GM12874 (cell line): ENCODE data around the gene ASF1A.

Experiments used
- TF ChIP-seq, protein P1 (sequence below): IDR thresholded peaks from 2 replicates; pipeline ENCODE4 v1.5.1; 2011; ENCODE audit warnings: low read depth, mild to moderate bottlenecking, control low read depth, low read length, moderate library complexity; ENCODE audit not compliant: insufficient read depth

The ASF1A gene

DNA sequence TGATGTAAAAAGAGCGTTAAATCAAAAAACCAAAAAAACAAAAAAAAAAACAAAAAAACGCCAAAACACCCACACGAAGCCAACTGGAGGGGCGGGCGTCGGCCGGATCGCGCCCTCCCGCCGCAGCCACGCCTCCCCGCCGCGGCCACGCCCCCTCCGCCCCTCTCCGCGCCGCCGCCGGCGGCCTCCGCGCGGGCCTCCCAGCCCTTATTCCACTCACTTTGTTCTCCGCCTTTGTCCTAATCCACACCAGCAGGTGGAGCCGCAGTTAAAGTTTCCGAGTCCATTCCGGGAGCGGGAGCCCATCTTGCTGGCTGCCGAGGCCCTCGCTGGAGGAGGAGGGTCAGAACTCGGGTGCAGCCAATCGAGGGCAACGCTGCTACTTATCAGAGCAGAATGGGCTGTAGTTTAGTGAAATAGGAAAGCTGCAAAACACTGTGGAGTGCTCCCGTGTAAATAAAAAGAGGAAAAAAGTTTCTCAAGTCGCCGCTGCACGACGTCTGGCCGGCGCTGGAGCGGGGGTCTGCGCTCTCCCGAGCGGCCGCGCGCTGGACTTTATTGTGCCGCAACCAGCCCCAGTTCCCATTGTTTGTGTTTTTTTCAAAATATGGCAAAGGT, at the start of gene ASF1A:
TSS of gene ASF1A (plus strand) at position 346 of the 618 bp plus-strand sequence. CDS start at position 608, 262 bp downstream.
- TF ChIP-seq, protein P1, sequence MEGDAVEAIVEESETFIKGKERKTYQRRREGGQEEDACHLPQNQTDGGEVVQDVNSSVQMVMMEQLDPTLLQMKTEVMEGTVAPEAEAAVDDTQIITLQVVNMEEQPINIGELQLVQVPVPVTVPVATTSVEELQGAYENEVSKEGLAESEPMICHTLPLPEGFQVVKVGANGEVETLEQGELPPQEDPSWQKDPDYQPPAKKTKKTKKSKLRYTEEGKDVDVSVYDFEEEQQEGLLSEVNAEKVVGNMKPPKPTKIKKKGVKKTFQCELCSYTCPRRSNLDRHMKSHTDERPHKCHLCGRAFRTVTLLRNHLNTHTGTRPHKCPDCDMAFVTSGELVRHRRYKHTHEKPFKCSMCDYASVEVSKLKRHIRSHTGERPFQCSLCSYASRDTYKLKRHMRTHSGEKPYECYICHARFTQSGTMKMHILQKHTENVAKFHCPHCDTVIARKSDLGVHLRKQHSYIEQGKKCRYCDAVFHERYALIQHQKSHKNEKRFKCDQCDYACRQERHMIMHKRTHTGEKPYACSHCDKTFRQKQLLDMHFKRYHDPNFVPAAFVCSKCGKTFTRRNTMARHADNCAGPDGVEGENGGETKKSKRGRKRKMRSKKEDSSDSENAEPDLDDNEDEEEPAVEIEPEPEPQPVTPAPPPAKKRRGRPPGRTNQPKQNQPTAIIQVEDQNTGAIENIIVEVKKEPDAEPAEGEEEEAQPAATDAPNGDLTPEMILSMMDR = peak; percentile 49

DNA sequence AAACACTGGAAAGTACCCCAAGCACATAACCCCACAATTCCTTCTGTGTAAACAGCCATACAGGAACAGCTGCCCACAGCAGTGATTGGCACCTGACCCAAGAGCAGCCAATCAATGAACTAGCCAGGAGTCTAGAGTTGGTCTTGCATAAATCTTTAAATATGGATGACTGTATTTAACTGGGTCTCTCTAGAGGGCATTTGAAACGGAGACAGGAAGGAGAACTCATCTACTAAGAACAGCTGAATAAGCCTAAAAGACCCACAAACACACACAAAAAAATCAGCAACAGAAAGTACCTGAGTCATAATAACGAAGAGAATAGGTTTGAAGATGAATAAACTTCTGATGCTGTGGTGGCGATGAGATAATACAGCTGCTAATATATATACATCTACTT, 49.0 kb upstream of the ASF1A start:
- TF ChIP-seq, protein P1 = no peak

DNA sequence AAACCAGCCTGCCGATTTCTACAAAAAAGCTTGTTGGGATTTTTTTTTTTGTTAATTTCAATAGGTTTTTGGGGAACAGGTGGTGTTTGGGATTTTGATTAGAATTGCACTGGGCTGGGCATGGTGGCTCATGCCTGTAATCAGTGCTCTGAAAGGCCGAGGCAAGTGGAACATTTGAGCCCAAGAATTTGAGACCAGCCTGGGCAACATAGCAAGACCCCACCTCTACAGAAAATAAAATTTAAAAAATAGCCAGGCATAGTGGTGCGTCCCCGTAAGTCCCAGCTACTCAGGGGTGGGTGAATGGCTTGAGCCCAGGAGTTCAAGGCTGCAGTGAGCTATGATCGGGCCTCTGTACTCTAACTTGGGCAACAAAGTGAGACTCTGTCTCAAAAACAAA, 40.5 kb upstream of the ASF1A start:
- TF ChIP-seq, protein P1 = no peak

DNA sequence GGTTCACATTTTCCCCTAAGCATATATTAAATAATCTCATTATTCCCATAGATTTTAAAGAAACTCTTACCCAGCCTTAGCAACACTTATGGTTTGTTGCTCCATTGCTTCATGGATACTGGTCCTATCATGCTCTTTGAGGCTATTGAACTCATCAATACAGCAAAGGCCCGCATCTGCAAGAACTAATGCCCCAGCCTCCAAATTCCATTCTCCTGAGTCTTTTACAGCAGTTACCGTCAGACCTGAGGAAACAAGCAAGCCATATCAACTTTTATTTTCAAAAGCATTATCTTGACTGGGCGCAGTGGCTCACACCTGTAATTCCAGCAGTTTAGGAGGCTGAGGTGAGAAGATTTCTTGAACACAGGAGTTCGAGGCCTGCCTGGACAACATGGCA, 37.7 kb upstream of the ASF1A start:
- TF ChIP-seq, protein P1 = no peak

DNA sequence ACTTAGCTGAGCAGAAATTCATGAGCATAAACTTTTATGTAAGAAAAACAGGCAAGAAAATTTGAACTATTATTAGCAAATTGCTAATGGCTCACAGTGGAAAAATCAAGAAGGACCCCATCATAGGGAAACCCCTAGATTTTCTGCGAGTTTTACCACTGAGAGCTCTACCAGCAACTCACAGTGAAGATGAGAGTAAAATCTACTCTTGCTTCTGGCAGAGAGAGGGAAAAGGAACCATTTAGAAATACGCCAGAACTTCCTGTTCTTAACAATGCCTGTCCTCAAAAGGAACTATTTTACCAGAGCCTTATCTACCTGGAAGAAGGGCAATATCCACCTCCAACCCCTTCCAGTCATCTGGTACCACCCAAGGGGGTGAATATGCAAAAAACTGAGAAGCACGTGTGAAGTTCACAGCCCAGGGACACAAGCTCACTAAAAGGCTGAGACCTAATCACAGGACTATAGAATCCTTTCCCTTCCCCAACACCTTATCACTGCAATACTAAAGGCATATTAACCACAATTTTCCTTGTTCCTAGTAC, 34.4 kb upstream of the ASF1A start:
- TF ChIP-seq, protein P1 = no peak

DNA sequence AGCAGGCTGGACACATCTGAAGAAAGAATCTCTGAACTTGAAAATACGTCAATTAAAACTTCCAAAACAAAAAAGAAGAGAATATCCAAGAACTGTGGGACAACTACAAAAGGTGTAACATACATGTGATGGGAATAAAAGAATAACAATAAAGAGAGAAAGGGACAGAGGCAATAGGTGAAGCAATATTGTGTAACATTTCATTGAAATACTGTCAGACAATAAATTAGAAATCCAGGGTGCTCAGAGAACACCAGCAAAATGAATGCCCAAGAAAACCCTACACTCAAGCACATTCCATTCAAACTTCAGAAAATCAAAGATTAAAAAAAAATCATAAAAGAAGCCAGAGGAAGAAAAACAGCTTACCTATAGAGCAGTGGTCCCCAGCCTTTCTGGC, 33.6 kb upstream of the ASF1A start:
- TF ChIP-seq, protein P1 = no peak

DNA sequence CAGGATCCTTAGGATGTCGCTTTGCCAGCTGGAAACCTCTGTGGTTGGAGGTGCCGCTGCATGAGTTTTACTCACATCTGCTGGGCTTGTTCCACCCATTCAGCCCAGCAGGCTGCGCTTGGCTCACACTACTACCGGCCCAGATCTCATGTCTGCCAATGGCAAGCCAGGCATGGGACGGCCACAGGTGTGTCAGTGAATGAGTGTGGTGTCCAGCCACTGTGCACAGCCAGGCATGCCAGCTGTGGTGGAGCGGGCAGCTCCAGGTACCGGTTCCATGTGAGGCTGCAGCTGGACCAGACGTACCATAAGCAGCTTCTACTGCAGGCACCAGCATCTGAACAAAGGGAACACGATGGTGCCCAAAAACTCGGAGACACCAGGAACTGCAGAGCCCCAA, 33.1 kb upstream of the ASF1A start:
- TF ChIP-seq, protein P1 = no peak
